ENCODE measurements around the gene MSH3. TPM values are rescaled to one million over a fixed set of nuclear protein-coding genes. Genes with fewer than 3 reads are reported as not detected.

Gene MSH3
- total and polyA plus RNA-seq, 2 of the 8 experiments (the other 6 are each of a cell fraction or from before 2014, with no cell fraction given), result 3.6 to 22.6 TPM

DNA sequence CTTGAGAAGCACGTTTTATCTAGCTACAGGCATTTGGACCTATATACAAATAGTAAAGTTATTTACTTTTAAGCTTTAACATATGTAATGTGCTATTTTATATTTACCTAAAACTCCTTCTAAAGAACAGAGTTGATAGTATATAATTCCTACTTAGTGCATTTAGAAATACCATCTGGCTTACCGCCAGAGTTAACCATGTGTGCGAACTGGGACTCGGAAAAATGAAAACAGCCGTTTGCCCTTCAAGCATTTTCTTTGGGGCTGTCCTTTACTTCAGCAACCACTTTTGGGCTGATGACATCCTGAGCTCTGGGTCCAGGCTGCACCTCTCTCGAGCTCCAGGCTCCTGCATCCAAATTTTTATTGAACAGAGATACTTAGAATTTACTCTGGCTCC lies 22.3 kb downstream of the MSH3 start:
- no peak overlapping the region for H3K4ac ChIP-seq (replicated peaks; ENCODE audit: insufficient read length, low read depth, low read length)
- no peak overlapping the region for H3K56ac ChIP-seq (replicated peaks; ENCODE audit: insufficient read length, low read depth, low read length)
- no peaks in the 10 kb centered on the region for H3K79me1 ChIP-seq (ENCODE audit: low read depth, low read length)
- H2BK12ac ChIP-seq (ENCODE audit: low read depth, low read length), result no peak overlapping the region
- H2BK120ac ChIP-seq (replicated peaks; ENCODE audit: low read depth, low read length), result no peak overlapping the region
- ChIA-PET CTCF (ENCODE audit: partially characterized antibody) (interaction anchor here (0.6 to 1.2 kb wide), 2 partner anchors 9 to 189 kb away, joined by 3 to 4 read pairs; no protein-coding TSS in a partner anchor), POLR2A (ENCODE audit: partially characterized antibody) (interaction anchor here (0.6 kb wide), 2 partner anchors 17 to 222 kb away, joined by 3 to 4 read pairs; no protein-coding TSS in a partner anchor)
- peaks cover 2 to 34% (median 19%) of the 10 kb centered on the region in 4 experiments; a peak in 7 of 8 replicates for H3K36me3 ChIP-seq (ENCODE audit: control insufficient read depth in 2 of 4, insufficient read depth in 4 of 4, low read length in 3 of 4)
- no peak overlapping the region for H3K14ac ChIP-seq (ENCODE audit: insufficient read length)
- H2AK5ac ChIP-seq (ENCODE audit: low read depth, low read length), result no peak overlapping the region
- no peak overlapping the region for H4K5ac ChIP-seq (ENCODE audit: insufficient read length, low read depth, low read length)
- no peak overlapping the region for H3K18ac ChIP-seq (ENCODE audit: extremely low read depth, low read length)
- H3K4me2 ChIP-seq (ENCODE audit: insufficient read depth in 1 of 2, low read depth in 2 of 2, low read length in 2 of 2), result no peak overlapping the region
- DNase-seq (ENCODE audit: low read depth in 1 of 2, low spot score in 2 of 2) (no peak), FAIRE-seq (no peak)
- no peak overlapping the region for H2AFZ ChIP-seq (ENCODE audit: low read length)
- no peak overlapping the region for H2BK15ac ChIP-seq (ENCODE audit: low read length)
- H3K23ac ChIP-seq (ENCODE audit: insufficient read length), result no peak overlapping the region
- H3K27ac ChIP-seq (ENCODE audit: low read depth, low read length), result no peak overlapping the region
- 92% methylated on average over 6 of the region's 6 CpGs; no CpG with 5 or more reads in 1 of the 2 experiments for WGBS, 2 experiments (ENCODE audit: extremely low coverage in 1 of 2, insufficient coverage in 1 of 2, insufficient read length in 1 of 2, insufficient replicate concordance in 2 of 2, low coverage in 1 of 2, low lambda C conversion rate in 2 of 2, missing lambda C conversion rate in 1 of 2)
- no peak overlapping the region for H3K4me3 ChIP-seq (ENCODE audit: extremely low read depth in 1 of 4, insufficient read depth in 2 of 4, low read depth in 3 of 4, low read length in 4 of 4)
- no peaks in the 10 kb centered on the region for H3K9me3 ChIP-seq (ENCODE audit: insufficient read depth in 2 of 2, low read depth in 1 of 2, low read length in 1 of 2)
- no peaks in the 10 kb centered on the region for H3K27me3 ChIP-seq (replicated peaks in 1 of 4; ENCODE audit: control insufficient read depth in 3 of 4, extremely low read depth in 1 of 4, insufficient read depth in 3 of 4, low read length in 3 of 4)
- no peaks in the 10 kb centered on the region for H4K20me1 ChIP-seq (replicated peaks in 1 of 2; ENCODE audit: control insufficient read depth in 1 of 2, insufficient read depth in 2 of 2, low read length in 2 of 2)
- H4K91ac ChIP-seq (replicated peaks; ENCODE audit: insufficient read length, low read length), result no peak overlapping the region
- H2BK5ac ChIP-seq (ENCODE audit: low read depth, low read length), result no peak overlapping the region
- no peaks in the 10 kb centered on the region for H3K23me2 ChIP-seq (ENCODE audit: low read depth, low read length)
- H4K8ac ChIP-seq (ENCODE audit: extremely low read depth, insufficient read depth, low read length), result no peak overlapping the region
- no peak overlapping the region for H3K9ac ChIP-seq (replicated peaks in 1 of 4; ENCODE audit: extremely low read depth in 1 of 4, low read depth in 3 of 4, low read length in 3 of 4)
- H3K4me1 ChIP-seq (replicated peaks in 1 of 4; ENCODE audit: control insufficient read depth in 3 of 4, insufficient read depth in 4 of 4, low read length in 3 of 4), result no peaks in the 10 kb centered on the region
- H2BK20ac ChIP-seq (ENCODE audit: low read length), result no peak overlapping the region
- no peak for TF ChIP-seq EZH2 (IDR thresholded peaks at IDR 0.05; ENCODE audit: low read depth, low read length, severe bottlenecking)
- H3K79me2 ChIP-seq (ENCODE audit: control insufficient read depth in 1 of 2, insufficient read depth in 2 of 2, low read length in 2 of 2), result no peaks in the 10 kb centered on the region; a peak in 1 of 4 replicates

Measured in H1 (cell line).